Right renal cortex interstitium (tissue), 3 donors: Measurements from ENCODE around the gene HNRNPA1. TPM values are rescaled to one million over a fixed set of nuclear protein-coding genes. Genes with fewer than 3 reads are reported as not detected.
"Not testable (repeated sequence)": the region's sequence is repeated elsewhere in the genome, so short reads cannot be mapped to it uniquely, and the experiment has no call there.

Experiments
- DNase-seq, 3 donors: peaks; one replicate each; pipeline ENCODE4 v3.0.0-alpha.2; 2013; ENCODE audit warnings: low read depth in 3 of 3, low spot score in 2 of 3
- polyA plus RNA-seq, 3 donors: library from polyadenylated mRNA; unstranded; fragments of 120-200 nt; gene quantifications; one replicate each; pipeline ENCODE4 v1.2.1, GENCODE V29; 2013; ENCODE audit not compliant: insufficient read length in 3 of 3

HNRNPA1 gene
- polyA plus RNA-seq, 3 donors: 3,483 to 4,465 (median 3,605) TPM

DNA sequence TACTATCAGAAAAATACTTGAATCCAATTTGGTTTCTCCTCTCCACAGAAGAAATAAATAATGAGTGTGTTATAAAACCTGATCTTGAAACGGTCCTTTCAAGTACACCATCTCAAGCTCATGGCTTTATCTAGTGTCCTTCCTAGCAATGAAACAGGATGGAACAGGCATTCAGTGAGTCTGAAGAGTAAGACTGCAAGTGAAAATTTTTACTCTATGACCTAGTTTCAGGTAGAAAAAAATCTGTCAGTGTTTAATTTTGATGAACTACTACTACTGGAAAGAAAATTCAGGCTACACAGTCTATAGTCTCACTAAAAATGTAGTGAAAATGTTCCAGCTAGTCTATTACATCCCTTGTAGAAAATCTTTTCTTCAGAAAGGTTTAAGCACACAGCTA is 8.3 kb upstream of the HNRNPA1 start:
- DNase-seq: no peak

DNA sequence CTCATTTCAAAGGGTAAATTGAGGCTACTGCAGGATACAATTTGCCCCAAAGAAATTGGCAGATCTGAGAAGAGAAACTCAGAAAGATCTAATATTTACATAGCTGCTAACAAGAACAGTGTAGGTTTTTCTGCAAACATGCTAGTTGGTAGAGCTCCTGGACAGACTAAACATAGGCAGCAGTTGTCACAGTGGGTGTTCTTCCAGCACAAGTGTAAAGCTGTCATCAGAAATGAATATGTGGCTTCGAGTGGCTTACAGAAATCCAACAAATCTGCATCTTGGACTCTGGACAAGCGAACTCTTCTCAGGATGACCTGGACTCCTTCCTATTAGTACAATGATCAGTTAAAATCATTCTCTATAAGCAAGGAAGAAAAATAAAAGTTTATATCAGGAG is 6.5 kb upstream of the HNRNPA1 start:
- no peak for DNase-seq

DNA sequence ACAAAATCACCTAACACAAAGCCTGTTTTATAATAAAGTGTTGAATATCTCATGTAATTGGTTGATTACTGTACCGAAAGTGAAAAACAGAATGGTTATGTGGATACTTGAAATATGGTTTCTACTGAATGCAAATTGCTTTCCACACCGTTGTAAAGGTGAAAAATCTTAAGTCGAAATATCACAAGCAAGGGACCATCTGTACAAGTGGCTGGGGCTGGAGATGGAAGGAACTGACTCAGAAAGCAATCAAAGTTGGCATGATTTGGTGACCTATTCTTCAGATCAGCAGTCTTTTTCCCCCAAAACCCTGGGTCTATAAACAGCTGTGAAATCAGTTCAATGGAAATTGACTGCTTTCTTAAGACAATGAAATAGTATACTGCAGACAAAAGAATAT is 4.2 kb upstream of the HNRNPA1 start:
- DNase-seq: no peak

DNA sequence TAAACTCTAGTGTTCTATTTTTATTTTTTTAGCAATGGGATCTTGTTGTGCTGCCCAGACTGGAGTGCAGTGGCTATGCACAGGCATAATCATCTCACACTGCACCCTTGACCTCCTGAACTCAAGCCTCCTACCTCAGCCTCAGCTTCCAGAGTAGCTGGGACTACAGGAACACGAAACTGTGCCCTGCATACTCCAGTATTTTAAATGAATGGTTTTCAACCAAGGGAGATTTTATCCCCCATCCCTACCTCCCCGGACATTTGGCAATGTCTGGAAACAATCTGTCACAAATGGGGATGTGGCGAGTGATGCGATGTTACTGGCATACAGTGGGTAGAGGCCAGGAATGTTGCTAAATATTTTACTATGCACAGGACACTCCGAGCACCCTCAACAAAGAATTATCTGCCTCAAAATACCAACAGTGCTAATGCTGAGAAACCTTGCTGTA is 2.7 kb upstream of the HNRNPA1 start:
- DNase-seq: no peak

GRCh38 chr12:54279227-54279631 is 1.3 kb upstream of the HNRNPA1 start:
- no peak for DNase-seq

- peak; percentile 99 to 100 (median 99) for DNase-seq
Observed at GRCh38 chr12:54279632-54280467, 676 bp upstream of the HNRNPA1 start, which contains the start of gene CBX5. Gene CBX5, minus strand, starts transcription at chr12:54280122. Its CDS starts 22,472 bp downstream, at chr12:54257650.

DNA sequence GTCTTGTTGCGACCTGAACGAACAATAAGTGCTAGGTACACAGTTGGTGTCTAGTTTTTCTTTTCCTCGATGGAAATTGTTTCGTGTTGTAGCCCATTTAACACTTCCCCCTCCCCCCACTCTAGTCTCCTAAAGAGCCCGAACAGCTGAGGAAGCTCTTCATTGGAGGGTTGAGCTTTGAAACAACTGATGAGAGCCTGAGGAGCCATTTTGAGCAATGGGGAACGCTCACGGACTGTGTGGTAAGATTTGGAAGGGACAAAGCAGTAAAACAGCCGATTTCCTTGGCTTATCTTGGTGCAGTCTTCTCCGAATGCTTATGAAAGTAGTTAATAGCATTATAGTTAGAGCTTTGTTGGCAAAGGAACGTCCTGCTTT is 724 bp downstream of the HNRNPA1 start:
- DNase-seq: not testable (repeated sequence)

GRCh38 chr12:54281694-54282093 is 1.2 kb downstream of the HNRNPA1 start:
- DNase-seq: not testable (repeated sequence)

DNA sequence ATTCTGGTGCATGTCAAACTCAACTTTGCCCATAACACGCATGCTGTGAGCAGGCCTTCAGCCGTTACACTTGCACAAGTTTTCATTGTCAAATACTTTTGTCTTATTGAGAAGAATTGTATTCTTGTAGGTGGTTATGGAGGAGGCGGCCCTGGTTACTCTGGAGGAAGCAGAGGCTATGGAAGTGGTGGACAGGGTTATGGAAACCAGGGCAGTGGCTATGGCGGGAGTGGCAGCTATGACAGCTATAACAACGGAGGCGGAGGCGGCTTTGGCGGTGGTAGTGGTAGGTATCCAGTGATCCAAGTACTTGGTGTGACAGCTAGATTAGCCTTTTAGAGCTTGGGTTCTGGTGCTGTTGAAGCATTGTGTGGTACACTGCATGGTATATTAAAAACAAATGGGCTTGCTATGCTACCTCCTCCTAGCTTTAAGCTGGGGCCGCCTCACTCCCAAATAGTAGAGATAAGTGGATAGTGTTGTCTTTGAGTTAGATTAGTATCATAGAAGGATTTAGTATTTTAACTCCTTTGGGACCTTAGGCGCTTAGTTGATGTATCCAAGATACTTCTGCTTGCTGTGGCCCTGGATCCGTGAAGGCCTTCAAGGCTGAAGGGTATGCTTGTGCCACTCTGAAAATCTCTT is 2.5 kb downstream of the HNRNPA1 start:
- no peak for DNase-seq

DNA sequence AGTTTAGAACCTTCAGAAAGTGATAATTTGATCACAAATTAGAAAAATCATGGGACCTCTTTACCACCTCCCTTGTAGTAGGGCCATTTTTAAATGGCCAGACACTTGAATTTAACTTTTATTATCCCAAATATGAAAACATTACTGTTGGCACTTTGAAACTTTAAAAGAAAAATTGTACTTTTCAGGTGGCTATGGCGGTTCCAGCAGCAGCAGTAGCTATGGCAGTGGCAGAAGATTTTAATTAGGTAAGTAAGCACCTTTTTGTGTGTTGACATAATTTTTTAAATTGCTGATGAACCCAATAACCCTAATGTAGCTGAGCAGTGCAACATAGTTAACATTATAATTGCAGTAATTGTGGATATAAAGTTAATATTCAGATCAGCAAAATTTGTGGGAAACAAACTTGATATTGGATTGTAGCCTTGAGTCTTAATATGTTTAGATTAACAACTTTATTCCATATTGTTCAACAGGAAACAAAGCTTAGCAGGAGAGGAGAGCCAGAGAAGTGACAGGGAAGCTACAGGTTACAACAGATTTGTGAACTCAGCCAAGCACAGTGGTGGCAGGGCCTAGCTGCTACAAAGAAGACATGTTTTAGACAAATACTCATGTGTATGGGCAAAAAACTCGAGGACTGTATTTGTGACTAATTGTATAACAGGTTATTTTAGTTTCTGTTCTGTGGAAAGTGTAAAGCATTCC is 3.7 kb downstream of the HNRNPA1 start:
- DNase-seq: not testable (repeated sequence)

- no peak for DNase-seq
Observed at GRCh38 chr12:54285150-54286041, 4.9 kb downstream of the HNRNPA1 start.

DNA sequence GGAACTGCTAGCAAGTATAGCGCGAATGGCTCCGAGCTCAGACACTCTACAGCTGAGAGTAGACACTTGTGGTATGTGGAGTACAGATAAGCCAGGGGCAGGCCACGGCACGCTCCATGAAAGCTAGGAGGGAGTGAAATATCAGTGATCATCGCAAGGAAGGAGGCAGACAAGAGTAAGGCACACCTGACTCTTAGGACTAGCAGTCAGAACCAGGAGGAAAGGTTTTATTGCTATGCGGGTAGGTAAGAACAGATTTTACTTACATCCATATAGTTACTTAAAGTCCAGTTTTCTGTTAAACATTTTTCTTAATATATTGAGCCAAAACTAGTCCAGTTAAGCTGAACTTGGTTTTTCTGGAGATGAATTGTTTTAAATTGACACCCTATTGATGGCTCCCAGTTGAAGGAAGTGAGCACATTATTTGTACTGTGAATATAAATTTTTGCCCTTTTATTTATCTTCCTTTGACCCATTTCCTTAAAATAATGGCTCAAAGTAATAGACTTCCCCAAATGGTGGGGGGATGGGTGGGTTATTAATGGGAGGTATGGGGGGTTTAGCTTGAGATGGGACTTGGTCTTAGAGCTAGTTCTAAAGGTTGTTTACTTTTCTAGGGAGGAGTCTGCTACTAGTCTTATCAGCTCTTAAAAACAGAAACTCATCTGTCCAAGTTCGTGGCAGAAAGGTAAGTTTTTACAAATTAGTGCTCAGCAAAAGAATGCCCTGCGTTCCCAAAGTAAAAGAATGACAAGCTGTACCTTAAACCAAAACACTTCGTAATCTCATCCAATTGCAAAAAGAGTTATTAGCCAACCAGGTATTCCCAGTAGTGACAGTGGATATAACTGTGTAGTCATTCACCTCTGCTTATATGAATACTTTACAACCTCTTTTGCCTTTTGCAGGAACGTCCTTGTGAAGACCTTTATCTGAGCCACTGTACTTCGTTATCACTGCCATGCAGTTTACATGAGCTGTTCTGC is 5.8 kb downstream of the HNRNPA1 start:
- DNase-seq: no peak

DNA sequence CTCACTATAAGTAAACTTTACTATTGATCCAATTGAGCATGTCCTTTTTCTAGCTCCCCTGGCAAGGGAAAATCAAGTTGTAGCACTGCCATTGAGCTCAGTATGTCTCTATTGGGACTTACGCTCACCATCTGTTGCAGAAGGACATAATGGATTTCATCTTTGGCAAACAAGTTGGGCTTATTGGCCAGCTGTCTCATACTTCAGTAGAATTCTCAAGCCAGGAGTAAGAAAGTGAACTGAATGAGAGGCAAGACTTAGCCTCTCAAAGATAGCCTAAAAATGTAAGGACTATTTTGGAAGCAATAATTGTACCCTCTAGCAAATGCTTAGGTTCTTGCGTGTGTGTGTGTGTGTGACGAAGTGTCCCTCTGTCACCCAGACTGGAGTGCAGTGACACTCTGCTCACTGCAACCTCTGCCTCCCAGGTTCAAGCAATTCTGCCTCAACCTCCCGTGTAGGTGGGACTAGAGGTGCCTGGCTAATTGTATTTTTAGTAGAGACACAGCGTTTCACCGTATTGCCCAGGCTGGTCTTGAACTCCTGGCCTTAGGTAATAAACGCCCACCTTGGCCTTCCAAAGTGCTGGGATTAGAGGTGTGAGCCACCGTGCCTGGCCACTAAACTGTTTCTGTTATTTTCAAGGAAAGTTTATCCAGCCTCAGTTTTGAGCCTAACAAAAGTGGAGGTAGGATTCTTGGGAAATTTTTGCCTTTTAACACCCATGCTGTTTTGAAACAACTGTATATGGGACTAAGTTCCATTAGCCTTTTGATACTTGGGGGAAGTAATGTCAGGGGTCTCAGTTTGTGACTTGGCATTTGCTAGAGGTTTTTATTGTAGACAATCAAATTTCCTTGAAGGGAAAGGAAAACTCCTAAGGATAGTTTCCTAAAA is 7.0 kb downstream of the HNRNPA1 start:
- DNase-seq: no peak

DNA sequence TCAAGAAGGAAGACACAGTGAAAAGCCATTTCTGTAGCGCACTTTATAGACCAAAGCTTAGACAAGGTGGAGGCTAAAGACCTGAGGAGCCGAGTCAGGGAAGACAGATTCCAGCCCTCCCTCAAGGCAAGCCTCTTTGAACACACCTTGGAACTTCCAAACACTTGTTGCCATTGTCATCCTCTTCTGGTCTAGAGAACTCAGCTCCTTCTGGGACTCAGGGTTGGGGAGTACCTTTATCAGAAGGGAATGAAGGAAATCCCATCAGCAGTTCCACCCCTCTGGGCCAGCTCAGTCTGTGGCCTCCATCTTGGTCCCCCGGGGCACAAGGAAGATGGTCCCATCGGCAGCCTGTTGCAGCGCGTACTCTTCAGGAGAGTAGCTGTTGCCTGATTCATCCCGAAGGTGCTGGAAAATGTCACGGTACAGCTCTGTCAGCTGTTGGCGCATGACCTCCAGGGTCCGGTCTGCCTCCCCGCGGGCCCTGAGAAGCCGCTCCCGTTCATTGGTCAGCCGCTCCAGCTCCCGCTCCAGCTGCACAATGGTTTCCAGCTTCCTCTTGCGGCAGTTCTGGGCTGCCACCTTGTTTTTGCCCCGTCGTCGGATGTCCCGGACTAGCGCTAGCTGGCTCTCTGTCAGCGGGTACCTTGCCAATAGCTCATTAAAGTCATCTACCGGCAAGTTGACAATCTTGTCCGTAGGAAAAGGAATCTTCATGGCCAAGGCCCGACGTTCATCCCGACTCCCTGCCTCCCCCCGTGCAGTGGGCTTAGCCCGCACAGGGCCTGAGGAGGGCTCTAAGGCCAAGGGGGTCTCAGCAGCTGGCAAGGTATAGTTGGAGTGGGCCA is 11.8 kb downstream of the HNRNPA1 start:
- DNase-seq: no peak

GRCh38 chr12:54292931-54293241 is 12.4 kb downstream of the HNRNPA1 start:
- no peak for DNase-seq

- no peak for DNase-seq
Observed at GRCh38 chr12:54294152-54294952, 13.8 kb downstream of the HNRNPA1 start.
